TTC549 (cell line): Measurements from ENCODE around the gene MCTP2.

Source experiments
- FAIRE-seq: peaks from 2 replicates; lab custom pipeline; 2012; peaks lifted over from hg19 to GRCh38; lab: Jason Lieb, UNC

Gene MCTP2

GRCh38 chr15:94230883-94231722 is at the start of gene MCTP2:
TSS of gene MCTP2 (plus strand) at chr15:94231561. CDS start at chr15:94298266, 66,705 bp downstream.
- no peak for FAIRE-seq

- FAIRE-seq: no peak
Measured at GRCh38 chr15:94182883-94183282, 48.5 kb upstream of the MCTP2 start.

GRCh38 chr15:94185547-94186236 is 45.7 kb upstream of the MCTP2 start:
- FAIRE-seq: no peak

GRCh38 chr15:94186770-94187331 is 44.5 kb upstream of the MCTP2 start:
- no peak for FAIRE-seq

- no peak for FAIRE-seq
Measured at GRCh38 chr15:94193906-94194305, 37.5 kb upstream of the MCTP2 start.

- FAIRE-seq: no peak
Measured at GRCh38 chr15:94196531-94196930, 34.8 kb upstream of the MCTP2 start.

GRCh38 chr15:94198633-94199032 is 32.7 kb upstream of the MCTP2 start:
- FAIRE-seq: no peak

- FAIRE-seq: no peak
Measured at GRCh38 chr15:94199725-94200124, 31.6 kb upstream of the MCTP2 start.

GRCh38 chr15:94203306-94203705 is 28.1 kb upstream of the MCTP2 start:
- FAIRE-seq: no peak

GRCh38 chr15:94205366-94205765 is 26.0 kb upstream of the MCTP2 start:
- FAIRE-seq: no peak

- FAIRE-seq: no peak
Measured at GRCh38 chr15:94206463-94207167, 24.7 kb upstream of the MCTP2 start.

- FAIRE-seq: no peak
Measured at GRCh38 chr15:94212291-94212690, 19.1 kb upstream of the MCTP2 start.

GRCh38 chr15:94225616-94226015 is 5.7 kb upstream of the MCTP2 start:
- no peak for FAIRE-seq

- no peak for FAIRE-seq
Measured at GRCh38 chr15:94228611-94229010, 2.8 kb upstream of the MCTP2 start.

GRCh38 chr15:94229591-94230369 is 1.6 kb upstream of the MCTP2 start:
- no peak for FAIRE-seq

GRCh38 chr15:94230431-94230882 is 904 bp upstream of the MCTP2 start:
- FAIRE-seq: no peak

- no peak for FAIRE-seq
Measured at GRCh38 chr15:94231723-94232468, 535 bp downstream of the MCTP2 start.

- FAIRE-seq: no peak
Measured at GRCh38 chr15:94233441-94233840, 2.1 kb downstream of the MCTP2 start.

- no peak for FAIRE-seq
Measured at GRCh38 chr15:94234300-94234699, 2.9 kb downstream of the MCTP2 start.

- FAIRE-seq: no peak
Measured at GRCh38 chr15:94235041-94235440, 3.7 kb downstream of the MCTP2 start.

GRCh38 chr15:94235646-94236045 is 4.3 kb downstream of the MCTP2 start:
- FAIRE-seq: no peak
